ENCODE data around the gene C6orf89. TPM values are rescaled to one million over a fixed set of nuclear protein-coding genes. Genes with fewer than 3 reads are reported as not detected.
"Not testable (repeated sequence)": the region's sequence is repeated elsewhere in the genome, so short reads cannot be mapped to it uniquely, and the experiment has no call there.

The C6orf89 gene
- total RNA-seq, 8 experiments from 2014 or later = 22.2 to 55.6 (median 34.5) TPM

- ATAC-seq (replicated peaks in 6 of 8) = peak in 2 of 8 experiments; percentile 22 to 32
- no peak overlapping the region for H3K4me3 ChIP-seq
- WGBS, 10 experiments = 50 to 100% (median 76%) methylated on average over 1 to 6 of the region's 12 CpGs
- in situ Hi-C loops (cut with MboI; ENCODE audit: low pct_unique_long_range_greater_than_20kb in 2 of 9, low sequenced_read_pairs in 9 of 9, unreplicated experiment in 9 of 9) = no loop called here
- H3K4me1 ChIP-seq (replicated peaks in 1 of 2) = no peaks in the 10 kb centered on the region
- no peak overlapping the region for H3K27ac ChIP-seq
Measured at GRCh38 chr6:36947570-36948351, 62.0 kb downstream of the C6orf89 start.

GRCh38 chr6:36949076-36949475 lies 63.3 kb downstream of the C6orf89 start:
- H3K27ac ChIP-seq; in situ Hi-C loops (cut with MboI; ENCODE audit: low pct_unique_long_range_greater_than_20kb in 2 of 9, low sequenced_read_pairs in 9 of 9, unreplicated experiment in 9 of 9); ATAC-seq (replicated peaks in 6 of 8); H3K4me1 ChIP-seq (replicated peaks in 1 of 2); H3K4me3 ChIP-seq: not testable (repeated sequence)
- 43 to 100% (median 91%) methylated on average over 2 to 9 of the region's 9 CpGs for WGBS, 10 experiments

- no peak overlapping the region for H3K4me3 ChIP-seq
- peak in 1 of 8 experiments; percentile 20 for ATAC-seq (replicated peaks in 6 of 8)
- in situ Hi-C loops (cut with MboI; ENCODE audit: low pct_unique_long_range_greater_than_20kb in 2 of 9, low sequenced_read_pairs in 9 of 9, unreplicated experiment in 9 of 9) = no loop called here
- 47 to 100% (median 75%) methylated on average over 1 to 3 of the region's 3 CpGs for WGBS, 10 experiments
- H3K4me1 ChIP-seq (replicated peaks in 1 of 2) = no peaks in the 10 kb centered on the region
- no peak overlapping the region for H3K27ac ChIP-seq
Measured at GRCh38 chr6:36949636-36950035, 63.9 kb downstream of the C6orf89 start.

GRCh38 chr6:36953931-36954261 lies 68.1 kb downstream of the C6orf89 start:
- ATAC-seq (replicated peaks in 6 of 8) = no peak
- Histone ChIP-seq H3K4me1 (replicated peaks in 1 of 2) (no peaks in the 10 kb centered on the region), H3K4me3 (no peak overlapping the region), H3K27ac (no peak overlapping the region)
- in situ Hi-C loops (cut with MboI; ENCODE audit: low pct_unique_long_range_greater_than_20kb in 2 of 9, low sequenced_read_pairs in 9 of 9, unreplicated experiment in 9 of 9) = no loop called here
- 80 to 100% (median 100%) methylated on average over 1 of the region's 1 CpG; no CpG with 5 or more reads in 5 of the 10 experiments for WGBS, 10 experiments

- ATAC-seq (replicated peaks in 6 of 8) = no peak
- 10 to 100% (median 42%) methylated on average over 1 to 5 of the region's 14 CpGs; no CpG with 5 or more reads in 6 of the 10 experiments for WGBS, 10 experiments
- no peak within 1 kb of the TSS for H3K4me3 ChIP-seq
- H3K4me1 ChIP-seq (replicated peaks in 1 of 2) = no peaks in the 10 kb centered on the region
- no peak within 1 kb of the TSS for H3K27ac ChIP-seq
- in situ Hi-C loops (cut with MboI; ENCODE audit: low pct_unique_long_range_greater_than_20kb in 2 of 9, low sequenced_read_pairs in 9 of 9, unreplicated experiment in 9 of 9) = no loop called here
Measured at GRCh38 chr6:36954262-36954931, 68.6 kb downstream of the C6orf89 start, which contains the start of gene PI16. Gene PI16 (plus strand): TSS chr6:36954738. CDS start chr6:36954761, 23 bp downstream.

GRCh38 chr6:36955136-36955535 lies 69.4 kb downstream of the C6orf89 start:
- in situ Hi-C loops (cut with MboI; ENCODE audit: low pct_unique_long_range_greater_than_20kb in 2 of 9, low sequenced_read_pairs in 9 of 9, unreplicated experiment in 9 of 9) = no loop called here
- H3K4me1 ChIP-seq (replicated peaks in 1 of 2) = no peaks in the 10 kb centered on the region
- 0 to 100% (median 48%) methylated on average over 1 to 4 of the region's 6 CpGs; no CpG with 5 or more reads in 3 of the 10 experiments for WGBS, 10 experiments
- H3K4me3 ChIP-seq = no peak overlapping the region
- H3K27ac ChIP-seq = no peak overlapping the region
- no peak for ATAC-seq (replicated peaks in 6 of 8)

- 0 to 96% (median 45%) methylated on average over 1 to 4 of the region's 9 CpGs; no CpG with 5 or more reads in 2 of the 10 experiments for WGBS, 10 experiments
- no peaks in the 10 kb centered on the region for H3K4me1 ChIP-seq (replicated peaks in 1 of 2)
- in situ Hi-C loops (cut with MboI; ENCODE audit: low pct_unique_long_range_greater_than_20kb in 2 of 9, low sequenced_read_pairs in 9 of 9, unreplicated experiment in 9 of 9) = no loop called here
- no peak overlapping the region for H3K4me3 ChIP-seq
- no peak overlapping the region for H3K27ac ChIP-seq
- peak in 3 of 8 experiments; percentile 76 to 82 (median 82) for ATAC-seq (replicated peaks in 6 of 8)
Measured at GRCh38 chr6:36955671-36956445, 70.1 kb downstream of the C6orf89 start.

GRCh38 chr6:36956446-36956820 lies 70.7 kb downstream of the C6orf89 start:
- ATAC-seq (replicated peaks in 6 of 8) = no peak
- H3K27ac ChIP-seq = no peak overlapping the region
- in situ Hi-C loops (cut with MboI; ENCODE audit: low pct_unique_long_range_greater_than_20kb in 2 of 9, low sequenced_read_pairs in 9 of 9, unreplicated experiment in 9 of 9) = no loop called here

GRCh38 chr6:36957773-36958271 lies 72.1 kb downstream of the C6orf89 start:
- in situ Hi-C loops (cut with MboI; ENCODE audit: low pct_unique_long_range_greater_than_20kb in 2 of 9, low sequenced_read_pairs in 9 of 9, unreplicated experiment in 9 of 9) = no loop called here
- Histone ChIP-seq H3K4me1 (replicated peaks in 1 of 2) (peaks cover 0 to 2% of the 10 kb centered on the region in 2 donors), H3K27ac (no peak overlapping the region), H3K4me3 (no peak overlapping the region)
- ATAC-seq (replicated peaks in 6 of 8) = no peak
- 0 to 90% (median 82%) methylated on average over 1 to 4 of the region's 9 CpGs; no CpG with 5 or more reads in 6 of the 10 experiments for WGBS, 10 experiments

More at GRCh38 chr6:36956446-36956820, 70.7 kb downstream of the C6orf89 start:
- Histone ChIP-seq H3K4me3 (no peak overlapping the region), H3K4me1 (replicated peaks in 1 of 2) (no peaks in the 10 kb centered on the region)

GRCh38 chr6:36958775-36959554 lies 73.2 kb downstream of the C6orf89 start:
- no peak for ATAC-seq (replicated peaks in 6 of 8)
- H3K27ac ChIP-seq = no peak overlapping the region
- in situ Hi-C loops (cut with MboI; ENCODE audit: low pct_unique_long_range_greater_than_20kb in 2 of 9, low sequenced_read_pairs in 9 of 9, unreplicated experiment in 9 of 9) = no loop called here
- H3K4me3 ChIP-seq = no peak overlapping the region
- H3K4me1 ChIP-seq (replicated peaks in 1 of 2) = peaks cover 4 to 8% of the 10 kb centered on the region in 2 donors
- 87 to 100% (median 100%) methylated on average over 1 to 3 of the region's 44 CpGs; no CpG with 5 or more reads in 5 of the 10 experiments for WGBS, 10 experiments

GRCh38 chr6:36959555-36960250 lies 74.0 kb downstream of the C6orf89 start:
- no peak for ATAC-seq (replicated peaks in 6 of 8)
- Histone ChIP-seq H3K4me3 (no peak overlapping the region), H3K27ac (no peak overlapping the region), H3K4me1 (replicated peaks in 1 of 2) (peaks cover 4 to 8% of the 10 kb centered on the region in 2 donors)
- WGBS, 10 experiments = 0 to 97% (median 78%) methylated on average over 1 to 14 of the region's 17 CpGs
- in situ Hi-C loops (cut with MboI; ENCODE audit: low pct_unique_long_range_greater_than_20kb in 2 of 9, low sequenced_read_pairs in 9 of 9, unreplicated experiment in 9 of 9) = no loop called here

Measured in motor neuron (in vitro differentiated cells).